ENCODE data around the gene UBE2G2. TPM values are rescaled to one million over a fixed set of nuclear protein-coding genes. Genes with fewer than 3 reads are reported as not detected.

UBE2G2 gene
- total RNA-seq, 1 experiment from 2014 or later = 121 TPM

DNA sequence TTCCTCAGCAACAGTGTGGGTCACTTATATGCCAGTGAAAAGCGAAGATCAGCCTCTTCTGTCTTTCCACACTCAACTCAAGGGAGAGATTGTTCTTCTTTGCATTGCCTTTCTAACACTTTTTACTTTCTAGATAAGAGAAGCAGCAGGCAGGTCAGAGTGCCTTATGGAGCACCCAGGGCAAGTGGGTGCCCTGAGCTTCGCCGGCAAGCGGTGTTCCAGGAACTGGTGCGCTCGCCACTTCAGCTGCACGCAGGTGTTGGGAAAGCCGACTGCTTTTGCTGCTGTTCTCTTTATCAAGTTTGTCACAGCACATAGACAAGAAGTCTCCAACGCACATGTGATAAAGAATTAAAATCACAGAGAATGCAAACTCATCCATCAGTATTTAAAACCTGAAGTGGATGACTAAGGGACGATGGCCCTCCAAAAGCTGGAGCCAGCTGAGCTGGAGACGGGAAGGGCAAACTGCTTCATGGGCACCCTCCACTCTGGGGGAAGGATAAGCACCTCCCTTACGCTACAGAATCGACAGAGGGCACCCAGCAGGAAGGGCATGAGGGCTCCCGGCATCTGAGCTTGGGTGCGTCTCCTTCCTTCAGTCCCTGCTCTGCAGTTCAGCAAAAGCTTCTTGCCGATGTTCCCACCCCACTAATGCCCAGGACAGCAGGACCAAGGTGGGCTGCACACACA is 20.7 kb downstream of the UBE2G2 start:
- H3K9me3 ChIP-seq (ENCODE audit: control insufficient read depth, low read depth, low read length) = no peaks in the 10 kb centered on the region
- no peaks in the 10 kb centered on the region for H3K4me1 ChIP-seq (ENCODE audit: insufficient read depth, low read length)
- Mint-ChIP-seq H3K9me3 (no peaks in the 10 kb centered on the region; a peak in 1 of 5 replicates), H3K36me3 (ENCODE audit: insufficient read depth in 1 of 3, low read depth in 3 of 3) (peaks cover 25 to 66% (median 38%) of the 10 kb centered on the region in 3 experiments; a peak in 6 of 7 replicates), H3K27me3 (ENCODE audit: low read depth) (no peaks in the 10 kb centered on the region), H3K4me1 (no peaks in the 10 kb centered on the region; a peak in 1 of 4 replicates), H3K27ac (peak overlapping the region in 1 of 3 experiments; percentile 20; a peak in 2 of 7 replicates), H3K4me3 (no peak overlapping the region)
- H3K4ac ChIP-seq (ENCODE audit: low read depth, low read length) = no peak overlapping the region
- H3K4me2 ChIP-seq (ENCODE audit: insufficient read depth, insufficient read length, low read length) = no peak overlapping the region
- H4K5ac ChIP-seq (ENCODE audit: insufficient read length, low read depth, low read length) = no peak overlapping the region
- H3K56ac ChIP-seq (ENCODE audit: insufficient read length, low read depth, low read length) = no peak overlapping the region
- no peak overlapping the region for H4K91ac ChIP-seq (ENCODE audit: insufficient read length, low read depth, low read length)
- no peak for DNase-seq
- no peaks in the 10 kb centered on the region for H4K20me1 ChIP-seq (ENCODE audit: control insufficient read depth, insufficient read depth, insufficient read length)
- no peak overlapping the region for H2AFZ ChIP-seq (ENCODE audit: low read length)
- no peaks in the 10 kb centered on the region for H3K79me1 ChIP-seq (ENCODE audit: insufficient read depth, low read depth, low read length, poor library complexity, severe bottlenecking)
- no peaks in the 10 kb centered on the region for H3K27me3 ChIP-seq (ENCODE audit: insufficient read depth, low read length)
- H4K8ac ChIP-seq (replicated peaks; ENCODE audit: insufficient read length, low read depth, low read length) = no peak overlapping the region
- H3T11ph ChIP-seq (ENCODE audit: low read length) = no peak overlapping the region
- TF ChIP-seq, protein P1, sequence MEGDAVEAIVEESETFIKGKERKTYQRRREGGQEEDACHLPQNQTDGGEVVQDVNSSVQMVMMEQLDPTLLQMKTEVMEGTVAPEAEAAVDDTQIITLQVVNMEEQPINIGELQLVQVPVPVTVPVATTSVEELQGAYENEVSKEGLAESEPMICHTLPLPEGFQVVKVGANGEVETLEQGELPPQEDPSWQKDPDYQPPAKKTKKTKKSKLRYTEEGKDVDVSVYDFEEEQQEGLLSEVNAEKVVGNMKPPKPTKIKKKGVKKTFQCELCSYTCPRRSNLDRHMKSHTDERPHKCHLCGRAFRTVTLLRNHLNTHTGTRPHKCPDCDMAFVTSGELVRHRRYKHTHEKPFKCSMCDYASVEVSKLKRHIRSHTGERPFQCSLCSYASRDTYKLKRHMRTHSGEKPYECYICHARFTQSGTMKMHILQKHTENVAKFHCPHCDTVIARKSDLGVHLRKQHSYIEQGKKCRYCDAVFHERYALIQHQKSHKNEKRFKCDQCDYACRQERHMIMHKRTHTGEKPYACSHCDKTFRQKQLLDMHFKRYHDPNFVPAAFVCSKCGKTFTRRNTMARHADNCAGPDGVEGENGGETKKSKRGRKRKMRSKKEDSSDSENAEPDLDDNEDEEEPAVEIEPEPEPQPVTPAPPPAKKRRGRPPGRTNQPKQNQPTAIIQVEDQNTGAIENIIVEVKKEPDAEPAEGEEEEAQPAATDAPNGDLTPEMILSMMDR (conservative IDR thresholded peaks at IDR 0.05) = no peak
- H3K23ac ChIP-seq (ENCODE audit: insufficient read length, low read depth, low read length) = no peak overlapping the region
- H2BK15ac ChIP-seq (ENCODE audit: low read depth, low read length) = no peak overlapping the region
- H3K27ac ChIP-seq (ENCODE audit: insufficient read length, low read depth, low read length) = no peak overlapping the region
- H3K79me2 ChIP-seq (ENCODE audit: insufficient read depth, low read length) = peaks cover 9% of the 10 kb centered on the region; the same call in 1 of the 2 replicates
- no peak overlapping the region for H3K18ac ChIP-seq (ENCODE audit: insufficient read length, low read depth, low read length)
- H3K23me2 ChIP-seq (ENCODE audit: insufficient read length, low read depth, low read length, poor library complexity, severe bottlenecking) = no peaks in the 10 kb centered on the region
- H3K9ac ChIP-seq (ENCODE audit: extremely low read depth, insufficient read length, low read length) = no peak overlapping the region
- no peak overlapping the region for H2BK20ac ChIP-seq (ENCODE audit: low read depth, low read length, poor library complexity, severe bottlenecking)
- H2BK5ac ChIP-seq (ENCODE audit: insufficient read length, low read length) = no peak overlapping the region
- H2BK12ac ChIP-seq (ENCODE audit: insufficient read length, low read depth, low read length) = no peak overlapping the region
- no CpG with 5 or more reads among the region's 16 CpGs for WGBS (ENCODE audit: extremely low coverage, insufficient read length, low lambda C conversion rate)
- H2AK5ac ChIP-seq (ENCODE audit: insufficient read length, low read length) = no peak overlapping the region
- no peak overlapping the region for H3K14ac ChIP-seq (ENCODE audit: insufficient read depth, low read length)
- no peak overlapping the region for H2BK120ac ChIP-seq (ENCODE audit: low read depth, low read length, poor library complexity, severe bottlenecking)

Data from H9 (cell line).